CD4-positive, alpha-beta T cell (primary cell): Measurements from ENCODE around the gene FBLN5. TPM values are rescaled to one million over a fixed set of nuclear protein-coding genes. Genes with fewer than 3 reads are reported as not detected.

Source experiments
- ATAC-seq: fragments of 200-7000 bp; cut with Tn5 transposase; one replicate; pipeline ENCODE4 v1.10.0; 2022; ENCODE audit warnings: mild to moderate bottlenecking; ENCODE audit not compliant: poor library complexity
- CTCF ChIA-PET: fragments of 350-600 bp; sonication (Branson Sonifier 250); formaldehyde crosslinking; loops from one replicate; lab custom pipeline; 2021; ENCODE audit warnings: antibody characterized with exemption, inconsistent platforms; lab: Charles Lee
- POLR2A ChIA-PET: fragments of 350-600 bp; sonication (Branson Sonifier 250); formaldehyde crosslinking; loops from one replicate; lab custom pipeline; 2021; ENCODE audit warnings: antibody characterized with exemption, inconsistent platforms; lab: Charles Lee
- DNase-seq, 14 experiments: peaks; one replicate each; pipeline ENCODE4 v3.0.0-alpha.2; 2013 to 2020; ENCODE audit warnings: mixed read lengths in 2 of 14
- H3K27ac ChIP-seq, 2 donors: one replicate each; pipeline versions ENCODE4 v1.5.1 to v1.7.0; 2013; ENCODE audit warnings: low read length in 2 of 2, low read depth in 1 of 2, mild to moderate bottlenecking in 1 of 2
- H3K27me3 ChIP-seq, 2 experiments: 1 replicate in 1 of 2; 2 replicates in 1 of 2; pipeline versions ENCODE4 v1.6.1 to v1.7.0; 2013; ENCODE audit warnings: low read length in 2 of 2, control low read depth in 1 of 2, mild to moderate bottlenecking in 1 of 2, moderate library complexity in 1 of 2; ENCODE audit not compliant: insufficient read depth in 2 of 2, control insufficient read depth in 1 of 2
- H3K36me3 ChIP-seq: one replicate; pipeline ENCODE4 v1.6.1; 2013; ENCODE audit warnings: low read length, control low read depth; ENCODE audit not compliant: insufficient read depth
- H3K4me1 ChIP-seq: one replicate; pipeline ENCODE4 v1.6.1; 2013; ENCODE audit warnings: low read length, control low read depth; ENCODE audit not compliant: insufficient read depth
- H3K4me3 ChIP-seq: one replicate; pipeline ENCODE4 v1.5.1; 2013; ENCODE audit warnings: mild to moderate bottlenecking, low read length, moderate library complexity
- H3K9me3 ChIP-seq, 2 experiments: 1 replicate in 1 of 2; 2 replicates in 1 of 2; pipeline versions ENCODE4 v1.6.1 to v1.7.0; 2013; ENCODE audit warnings: low read length in 2 of 2, mild to moderate bottlenecking in 2 of 2, control low read depth in 1 of 2, moderate library complexity in 1 of 2; ENCODE audit not compliant: control insufficient read depth in 1 of 2, insufficient read depth in 1 of 2
- H3K27ac Mint-ChIP-seq: one replicate; pipeline ENCODE4 v1.8.0; 2020; ENCODE audit warnings: mixed read lengths
- H3K27me3 Mint-ChIP-seq: one replicate; pipeline ENCODE4 v1.8.0; 2021; ENCODE audit warnings: mixed read lengths
- H3K36me3 Mint-ChIP-seq: one replicate; pipeline ENCODE4 v1.8.0; 2021; ENCODE audit warnings: low read depth, mixed read lengths
- H3K4me1 Mint-ChIP-seq: one replicate; pipeline ENCODE4 v1.8.0; 2021; ENCODE audit warnings: low read depth, mixed read lengths
- H3K4me3 Mint-ChIP-seq: one replicate; pipeline ENCODE4 v1.8.0; 2020; ENCODE audit warnings: mild to moderate bottlenecking, mixed read lengths
- H3K9me3 Mint-ChIP-seq: one replicate; pipeline ENCODE4 v1.8.0; 2020; ENCODE audit warnings: mixed read lengths
- intact Hi-C, 2 experiments: fragments of 100-400 bp; cut with DNase I in 1 of 2; cut with micrococcal nuclease in 1 of 2; formaldehyde crosslinking; loops; one replicate each; pipeline versions ENCODE4 v1.15.1 to v1.9.0; 2023 to 2025; cut with DNase I, micrococcal nuclease
- total RNA-seq, 174 experiments: library from RNA in 2 of 174; stranded (reverse) in 2 of 174; gene quantifications; one replicate each; pipeline ENCODE4 v1.2.3 and lab custom pipeline; 2021 to 2026
- TF ChIP-seq, protein P1 (sequence below): fragments of 200-600 bp; IDR thresholded peaks from one replicate; pipeline ENCODE4 v1.8.0; 2022; ENCODE audit warnings: antibody characterized with exemption, mild to moderate bottlenecking

Gene FBLN5
- total RNA-seq, 2 experiments from 2014 or later: 1.2 to 1.5 TPM

DNA sequence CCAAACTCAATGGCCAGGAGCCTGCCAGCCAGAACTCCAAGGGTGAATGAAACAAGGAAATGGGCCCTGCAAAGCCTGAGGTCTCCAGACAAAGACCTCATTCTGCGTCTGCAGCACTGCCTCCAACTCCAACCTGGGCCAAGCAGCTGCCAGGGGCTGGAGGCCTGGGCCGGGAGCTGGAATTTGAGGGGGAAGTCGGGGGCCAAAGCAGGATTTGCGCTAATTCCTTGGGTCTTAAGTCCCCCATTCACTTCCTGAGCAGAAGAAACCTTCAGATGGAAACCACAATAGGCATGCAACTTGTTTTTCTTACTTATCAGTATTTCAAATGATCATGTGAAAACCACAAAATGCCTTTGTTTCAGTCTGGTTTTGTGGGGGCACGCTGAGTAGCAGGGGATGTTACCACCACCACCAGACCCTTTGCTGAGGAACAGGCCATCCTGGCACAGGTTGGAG lies 57.2 kb downstream of the FBLN5 start:
- Mint-ChIP-seq H3K27ac (peak overlapping the region; percentile 83), H3K9me3 (no peaks in the 10 kb centered on the region), H3K27me3 (no peaks in the 10 kb centered on the region), H3K4me1 (peaks cover 58% of the 10 kb centered on the region), H3K36me3 (no peaks in the 10 kb centered on the region), H3K4me3 (peak overlapping the region; percentile 49)
- Histone ChIP-seq H3K4me1 (peaks cover 53% of the 10 kb centered on the region), H3K4me3 (no peak overlapping the region), H3K36me3 (no peaks in the 10 kb centered on the region), H3K27ac (peak overlapping the region; percentile 31 to 40), H3K27me3 (no peaks in the 10 kb centered on the region), H3K9me3 (no peaks in the 10 kb centered on the region)
- POLR2A ChIA-PET: interaction anchor here (1.0 to 5.3 kb wide), 5 partner anchors 9 to 27 kb away, joined by 4 to 45 read pairs (median 7); partner anchors contain the start of gene TC2N
- intact Hi-C loops: no loop called here
- CTCF ChIA-PET: interaction anchor here (0.7 kb wide), 1 partner anchor 18 kb away, joined by 3 read pairs; no protein-coding TSS in a partner anchor
- peak in 2 of 14 experiments; percentile 23 to 31 for DNase-seq
- TF ChIP-seq, protein P1, sequence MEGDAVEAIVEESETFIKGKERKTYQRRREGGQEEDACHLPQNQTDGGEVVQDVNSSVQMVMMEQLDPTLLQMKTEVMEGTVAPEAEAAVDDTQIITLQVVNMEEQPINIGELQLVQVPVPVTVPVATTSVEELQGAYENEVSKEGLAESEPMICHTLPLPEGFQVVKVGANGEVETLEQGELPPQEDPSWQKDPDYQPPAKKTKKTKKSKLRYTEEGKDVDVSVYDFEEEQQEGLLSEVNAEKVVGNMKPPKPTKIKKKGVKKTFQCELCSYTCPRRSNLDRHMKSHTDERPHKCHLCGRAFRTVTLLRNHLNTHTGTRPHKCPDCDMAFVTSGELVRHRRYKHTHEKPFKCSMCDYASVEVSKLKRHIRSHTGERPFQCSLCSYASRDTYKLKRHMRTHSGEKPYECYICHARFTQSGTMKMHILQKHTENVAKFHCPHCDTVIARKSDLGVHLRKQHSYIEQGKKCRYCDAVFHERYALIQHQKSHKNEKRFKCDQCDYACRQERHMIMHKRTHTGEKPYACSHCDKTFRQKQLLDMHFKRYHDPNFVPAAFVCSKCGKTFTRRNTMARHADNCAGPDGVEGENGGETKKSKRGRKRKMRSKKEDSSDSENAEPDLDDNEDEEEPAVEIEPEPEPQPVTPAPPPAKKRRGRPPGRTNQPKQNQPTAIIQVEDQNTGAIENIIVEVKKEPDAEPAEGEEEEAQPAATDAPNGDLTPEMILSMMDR: no peak
- ATAC-seq: peak; percentile 27

DNA sequence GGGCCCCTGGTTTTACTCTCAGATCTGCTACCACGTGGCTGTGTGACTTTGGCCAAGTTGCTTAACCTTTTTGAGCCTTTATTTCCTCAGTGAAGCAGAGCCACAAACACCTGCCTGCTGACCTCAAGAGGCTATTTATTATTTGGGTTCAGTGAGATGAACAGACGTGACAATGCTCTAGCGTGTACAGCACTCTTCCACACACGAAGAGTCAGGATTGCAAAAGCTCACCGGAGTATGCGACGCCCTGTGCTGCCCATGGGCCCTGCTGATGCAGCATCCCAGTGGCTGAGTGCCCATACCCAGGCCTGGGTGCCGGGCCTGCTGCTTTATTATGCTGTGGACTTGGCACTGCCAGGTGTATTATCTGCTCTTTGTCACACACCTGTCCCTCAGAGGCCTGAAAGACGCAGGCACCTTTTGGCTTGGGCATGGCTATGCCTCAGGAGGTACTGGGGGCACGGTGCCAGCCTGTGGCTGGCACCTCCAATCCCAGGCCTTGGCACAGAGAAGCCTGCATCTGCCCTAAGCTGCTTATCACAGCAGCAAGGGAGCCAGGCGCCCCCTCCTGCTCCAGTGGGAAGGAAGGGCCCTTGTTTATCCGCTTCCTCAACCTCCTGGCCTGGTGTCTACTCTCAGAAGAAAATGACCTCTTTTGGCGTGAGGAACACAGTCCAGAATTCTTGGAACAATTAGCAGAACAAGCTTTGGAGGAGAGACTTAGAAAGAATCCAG lies 57.9 kb downstream of the FBLN5 start:
- peaks cover 53% of the 10 kb centered on the region for H3K4me1 Mint-ChIP-seq
- H3K9me3 ChIP-seq: no peaks in the 10 kb centered on the region
- H3K9me3 Mint-ChIP-seq: no peaks in the 10 kb centered on the region
- H3K4me3 ChIP-seq: no peak overlapping the region
- H3K27me3 ChIP-seq: no peaks in the 10 kb centered on the region
- no peaks in the 10 kb centered on the region for H3K36me3 Mint-ChIP-seq
- no peaks in the 10 kb centered on the region for H3K36me3 ChIP-seq
- TF ChIP-seq, protein P1: no peak
- ChIA-PET POLR2A (interaction anchor here (1.0 to 5.3 kb wide), 5 partner anchors 17 to 27 kb away, joined by 5 to 45 read pairs (median 7); partner anchors contain the start of gene TC2N), CTCF (interaction anchor here (0.7 kb wide), 1 partner anchor 17 kb away, joined by 3 read pairs; no protein-coding TSS in a partner anchor)
- DNase-seq: peak in 2 of 14 experiments; percentile 25 to 33
- peak overlapping the region; percentile 31 to 40 for H3K27ac ChIP-seq
- peaks cover 53% of the 10 kb centered on the region for H3K4me1 ChIP-seq
- intact Hi-C loops: loop anchor here in 1 of 2 experiments (2.0 kb wide), 1 partner anchor 15 kb away; no protein-coding TSS in a partner anchor
- H3K4me3 Mint-ChIP-seq: peak overlapping the region; percentile 31
- ATAC-seq: no peak
- no peaks in the 10 kb centered on the region for H3K27me3 Mint-ChIP-seq
- peak overlapping the region; percentile 83 for H3K27ac Mint-ChIP-seq

DNA sequence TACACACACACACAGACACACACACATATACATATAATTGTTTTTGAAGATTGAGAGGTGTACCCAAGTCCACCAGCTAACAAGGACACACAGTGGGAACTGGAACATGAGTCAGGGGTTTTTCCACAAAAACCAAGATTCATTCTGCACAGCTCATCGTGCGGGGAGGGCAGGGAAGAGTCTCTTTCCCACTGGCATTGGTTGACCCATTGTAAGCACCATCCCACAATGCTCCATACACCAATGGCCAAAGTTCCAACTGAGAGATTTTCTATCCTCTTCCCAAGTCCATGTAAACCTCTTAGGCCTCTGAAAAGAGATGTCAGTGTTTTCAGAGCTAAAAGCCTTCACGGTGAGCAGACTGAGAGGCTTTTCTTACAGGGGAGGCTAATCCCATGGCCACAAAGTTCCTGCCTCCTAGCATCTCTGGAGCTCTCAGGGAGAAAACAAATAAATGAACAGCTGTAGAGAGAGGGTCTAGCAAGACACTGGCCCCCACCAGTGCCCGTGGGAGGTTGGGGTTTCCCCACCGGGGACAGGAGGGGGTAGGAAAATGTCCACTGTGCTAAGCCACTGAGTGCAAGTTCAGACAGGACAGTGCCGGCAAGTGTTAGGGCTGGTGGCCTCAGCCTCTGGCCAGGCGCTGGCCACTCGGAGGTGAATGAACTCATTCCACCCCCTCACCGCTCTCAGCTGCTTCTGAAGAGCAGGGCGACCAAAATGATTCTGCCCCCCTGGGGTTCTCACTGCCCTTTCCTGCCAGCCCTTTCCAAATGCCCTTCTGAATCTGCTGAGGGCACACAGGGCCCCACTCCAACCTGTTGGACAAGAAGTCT lies 58.6 kb downstream of the FBLN5 start:
- Mint-ChIP-seq H3K36me3 (no peaks in the 10 kb centered on the region), H3K4me3 (no peak overlapping the region), H3K9me3 (no peaks in the 10 kb centered on the region), H3K27ac (peak overlapping the region; percentile 55), H3K4me1 (peaks cover 58% of the 10 kb centered on the region), H3K27me3 (no peaks in the 10 kb centered on the region)
- ATAC-seq (no peak), DNase-seq (no peak)
- Histone ChIP-seq H3K9me3 (no peaks in the 10 kb centered on the region), H3K27ac (no peak overlapping the region), H3K27me3 (no peaks in the 10 kb centered on the region), H3K4me3 (no peak overlapping the region), H3K4me1 (peaks cover 49% of the 10 kb centered on the region), H3K36me3 (no peaks in the 10 kb centered on the region)
- TF ChIP-seq, protein P1: no peak
- intact Hi-C loops: loop anchor here in 1 of 2 experiments (2.0 kb wide), 1 partner anchor 14 kb away; no protein-coding TSS in a partner anchor
- ChIA-PET POLR2A (interaction anchor here (0.7 to 1.3 kb wide), 2 partner anchors 16 to 22 kb away, joined by 3 to 5 read pairs; no protein-coding TSS in a partner anchor), CTCF (no interaction called here)
